Posterior vena cava (tissue), 2 donors: ENCODE results near the gene E2F4. TPM values are rescaled to one million over a fixed set of nuclear protein-coding genes. Genes with fewer than 3 reads are reported as not detected.

Experiments
- DNase-seq: peaks from one replicate; pipeline ENCODE4 v3.0.0-alpha.2; 2020; ENCODE audit warnings: low spot score
- intact Hi-C, 2 donors: fragments of 100-400 bp; cut with DNase I; formaldehyde crosslinking; loops; one replicate each; pipeline versions ENCODE4 v1.14.1 to v1.14.2; 2022 to 2023
- long read RNA-seq, 2 donors: library from polyadenylated mRNA; unstranded; transcript quantifications; one replicate each; pipeline ENCODE4 v2.0.0, GENCODE V29; 2020 to 2021
- total RNA-seq, 2 donors: library from RNA; stranded (reverse); fragmentation: NEBNext Ultra II Directional; extraction: Animal tissue kit (Norgen Biotek cat#: 25700); gene quantifications; one replicate each; pipeline ENCODE4 v1.2.1, GENCODE V29; 2021
- donor health status: DM: yes; HTN: yes; CAD: no.
- donor health status: DM: yes; HTN: yes; CAD: no.

E2F4 gene, protein sequence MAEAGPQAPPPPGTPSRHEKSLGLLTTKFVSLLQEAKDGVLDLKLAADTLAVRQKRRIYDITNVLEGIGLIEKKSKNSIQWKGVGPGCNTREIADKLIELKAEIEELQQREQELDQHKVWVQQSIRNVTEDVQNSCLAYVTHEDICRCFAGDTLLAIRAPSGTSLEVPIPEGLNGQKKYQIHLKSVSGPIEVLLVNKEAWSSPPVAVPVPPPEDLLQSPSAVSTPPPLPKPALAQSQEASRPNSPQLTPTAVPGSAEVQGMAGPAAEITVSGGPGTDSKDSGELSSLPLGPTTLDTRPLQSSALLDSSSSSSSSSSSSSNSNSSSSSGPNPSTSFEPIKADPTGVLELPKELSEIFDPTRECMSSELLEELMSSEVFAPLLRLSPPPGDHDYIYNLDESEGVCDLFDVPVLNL
- 10 to 100 TPM; 42.0 to 43.8 TPM for total RNA-seq
- long read RNA-seq, donor 1, transcript E2F4-201 (10 exons, 2,096 nt) = major isoform, 18 of 38 reads
- long read RNA-seq, donor 1, partial matches to known transcripts = 8 of 38 reads
- long read RNA-seq, donor 1, other reads (novel, unspliced or antisense) = 9 of 38 reads
- long read RNA-seq, donor 2, transcript E2F4-201 (10 exons, 2,096 nt) = major isoform, 12 of 21 reads
- long read RNA-seq, donor 2, partial matches to known transcripts = 2 of 21 reads
- long read RNA-seq, donor 2, other reads (novel, unspliced or antisense) = 5 of 21 reads

DNA sequence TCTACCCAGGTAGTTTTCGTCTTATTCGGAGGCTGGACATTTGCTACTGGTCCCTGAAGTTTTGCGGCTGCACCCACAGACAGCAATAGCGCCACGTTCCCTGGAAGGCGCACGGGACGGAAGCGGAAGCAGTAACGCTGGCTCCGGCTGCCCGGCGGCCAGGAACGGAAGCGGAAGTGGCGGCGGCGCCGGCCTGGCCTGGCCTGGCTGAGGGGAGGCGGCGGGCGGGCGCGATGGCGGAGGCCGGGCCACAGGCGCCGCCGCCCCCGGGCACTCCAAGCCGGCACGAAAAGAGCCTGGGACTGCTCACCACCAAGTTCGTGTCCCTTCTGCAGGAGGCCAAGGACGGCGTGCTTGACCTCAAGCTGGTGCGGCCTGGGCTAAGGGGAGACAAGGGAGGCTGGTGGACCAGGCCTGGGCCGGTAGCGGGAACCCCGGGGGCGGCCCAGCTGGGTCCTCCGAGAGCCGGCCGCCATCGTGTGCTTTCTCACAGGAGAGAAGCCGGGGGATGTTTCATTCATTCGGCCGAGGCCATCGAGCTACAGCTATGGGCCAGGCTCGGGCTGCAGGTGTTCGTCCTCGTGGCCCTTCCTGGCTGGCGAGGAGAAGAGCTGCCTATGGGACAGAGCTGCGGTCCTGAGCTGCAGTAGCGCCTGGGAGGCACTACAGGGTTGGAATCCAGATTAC lies at the start of gene E2F4:
E2F4 (plus strand) TSS at position 161 of the 687 bp plus-strand sequence; CDS start at position 234, 73 bp downstream.
- DNase-seq = peak; percentile 98
- intact Hi-C loops = no loop called here

- no peak for DNase-seq
- intact Hi-C loops = loop anchor here in 1 of 2 donors (10.0 kb wide), 1 partner anchor 408 kb away; no protein-coding TSS in a partner anchor
Observed at GRCh38 chr16:67142342-67142741, 49.6 kb upstream of the E2F4 start.

DNA sequence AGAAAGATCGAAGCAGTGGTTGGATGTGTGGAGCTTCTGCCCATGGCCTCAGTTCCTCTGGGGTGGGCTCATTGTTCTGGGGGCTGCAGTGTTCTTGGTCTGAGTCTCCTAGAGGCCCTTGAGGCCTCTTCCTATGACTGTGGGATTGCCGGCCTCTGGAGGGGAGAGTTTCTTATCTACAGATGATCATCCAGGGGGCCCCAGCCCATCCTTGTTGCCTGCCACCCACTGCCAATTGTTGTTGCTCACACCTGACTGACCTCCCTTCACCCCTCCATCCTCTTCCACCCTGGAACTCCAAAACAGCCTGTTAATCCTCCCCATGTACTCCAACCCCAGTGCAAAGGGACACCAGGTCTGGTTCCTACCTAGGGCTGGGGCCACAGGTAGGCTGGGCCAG lies 47.0 kb upstream of the E2F4 start:
- DNase-seq = peak; percentile 62
- intact Hi-C loops = loop anchor here in 1 of 2 donors (10.0 kb wide), 1 partner anchor 410 kb away; no protein-coding TSS in a partner anchor

GRCh38 chr16:67145746-67146145 lies 46.2 kb upstream of the E2F4 start:
- intact Hi-C loops = loop anchor here in 1 of 2 donors (10.0 kb wide), 1 partner anchor 411 kb away; no protein-coding TSS in a partner anchor

DNA sequence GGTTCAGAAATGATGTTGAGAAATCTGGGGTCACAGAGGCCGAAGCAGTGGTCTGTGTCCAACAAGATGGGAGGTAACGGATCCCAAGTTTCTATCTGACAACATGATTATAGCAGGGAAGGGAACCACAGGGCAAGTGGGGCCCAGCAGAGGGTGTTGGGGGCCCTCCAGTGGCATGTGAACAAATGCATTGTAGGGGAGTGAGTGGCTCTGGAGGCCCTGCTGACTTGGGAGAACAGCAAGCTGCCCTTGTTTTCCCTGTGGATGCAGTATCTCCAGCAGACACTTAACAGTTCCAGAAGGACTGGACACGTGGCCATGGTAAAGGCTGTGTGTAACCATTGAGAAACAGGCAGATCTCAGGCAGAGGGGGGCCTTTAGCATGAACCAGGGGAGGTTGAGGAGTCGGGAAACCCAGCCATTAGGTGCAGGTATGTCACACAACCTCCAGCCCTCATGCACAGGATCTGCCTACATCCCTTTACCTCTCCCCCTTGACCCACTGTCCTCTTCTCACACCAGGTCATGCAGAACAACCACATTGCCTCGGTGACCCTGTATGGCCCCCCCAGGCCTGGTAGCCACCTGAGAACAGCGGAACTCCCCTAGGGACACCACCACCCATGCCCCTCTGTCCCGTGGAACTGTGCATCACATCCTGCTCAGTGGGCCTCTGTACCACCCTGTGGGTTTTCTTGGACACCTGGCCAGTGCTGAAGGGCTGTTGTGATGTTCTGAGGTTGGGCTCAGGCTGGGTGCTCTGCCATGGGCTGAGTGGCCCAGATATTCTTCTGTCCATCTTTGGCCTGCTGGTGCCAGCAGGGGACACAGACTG lies 45.2 kb upstream of the E2F4 start:
- no peak for DNase-seq
- intact Hi-C loops = loop anchor here in 1 of 2 donors (10.0 kb wide), 1 partner anchor 412 kb away; no protein-coding TSS in a partner anchor

More at GRCh38 chr16:67145746-67146145, 46.2 kb upstream of the E2F4 start:
- peak; percentile 64 for DNase-seq

GRCh38 chr16:67147437-67148140 lies 44.4 kb upstream of the E2F4 start:
- intact Hi-C loops = loop anchor here in 1 of 2 donors (10.0 kb wide), 1 partner anchor 413 kb away; no protein-coding TSS in a partner anchor
- DNase-seq = peak; percentile 60

- peak; percentile 51 for DNase-seq
- intact Hi-C loops = loop anchor here in 1 of 2 donors (10.0 kb wide), 1 partner anchor 413 kb away; no protein-coding TSS in a partner anchor
Observed at GRCh38 chr16:67148221-67148620, 43.7 kb upstream of the E2F4 start.

GRCh38 chr16:67148656-67149275 lies 43.2 kb upstream of the E2F4 start:
- intact Hi-C loops = loop anchor here in 1 of 2 donors (10.0 kb wide), 1 partner anchor 414 kb away; no protein-coding TSS in a partner anchor
- peak; percentile 64 for DNase-seq

DNA sequence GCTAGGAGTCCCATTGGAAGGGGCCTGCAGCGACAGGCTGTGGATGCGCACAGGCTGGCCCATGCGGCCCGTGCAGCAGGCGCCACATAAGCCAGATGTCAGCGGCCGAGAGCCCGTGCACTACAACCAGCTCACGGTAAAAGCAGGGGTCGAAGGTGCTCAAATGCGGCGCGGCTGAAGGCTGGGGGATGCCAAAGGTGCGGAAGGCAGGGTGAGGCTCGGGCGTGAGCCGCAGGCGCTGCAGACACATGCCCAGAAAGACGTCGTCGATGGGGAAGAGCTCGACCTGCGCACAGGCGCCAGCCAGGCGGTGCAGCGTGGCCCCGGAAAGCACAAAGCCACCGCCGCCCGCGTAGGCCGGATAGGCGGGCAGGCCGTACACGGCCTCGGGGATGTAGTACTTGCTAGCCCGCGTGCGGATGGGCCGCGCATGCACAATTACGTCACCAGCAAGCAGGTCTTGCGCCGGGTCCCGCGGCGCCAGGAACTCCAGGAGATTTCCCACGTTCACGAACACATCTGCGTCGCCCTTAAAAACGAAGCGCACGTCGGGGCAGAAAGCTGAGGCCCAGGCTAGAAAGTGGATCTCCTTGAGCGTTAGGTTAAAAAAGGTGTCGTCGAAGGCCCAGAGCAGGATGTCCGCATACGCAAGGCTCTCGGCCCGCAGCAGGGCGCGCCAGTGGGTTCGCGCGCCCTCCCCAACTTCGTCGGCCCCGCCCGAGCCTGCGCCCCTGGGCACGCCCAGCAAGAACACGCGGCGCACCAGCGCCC lies 42.5 kb upstream of the E2F4 start:
- intact Hi-C loops = loop anchor here in 1 of 2 donors (10.0 kb wide), 1 partner anchor 415 kb away; no protein-coding TSS in a partner anchor
- DNase-seq = peak; percentile 82

- intact Hi-C loops = no loop called here
Observed at GRCh38 chr16:67150047-67150832, 41.7 kb upstream of the E2F4 start.

GRCh38 chr16:67150833-67151396 lies 41.0 kb upstream of the E2F4 start, which contains the start of gene B3GNT9:
TSS of gene B3GNT9 (minus strand) at chr16:67150998. CDS start at chr16:67150485, 513 bp downstream.
- peak; percentile 93 for DNase-seq
- intact Hi-C loops = no loop called here

More at GRCh38 chr16:67150047-67150832, 41.7 kb upstream of the E2F4 start:
- DNase-seq = peak; percentile 91

DNA sequence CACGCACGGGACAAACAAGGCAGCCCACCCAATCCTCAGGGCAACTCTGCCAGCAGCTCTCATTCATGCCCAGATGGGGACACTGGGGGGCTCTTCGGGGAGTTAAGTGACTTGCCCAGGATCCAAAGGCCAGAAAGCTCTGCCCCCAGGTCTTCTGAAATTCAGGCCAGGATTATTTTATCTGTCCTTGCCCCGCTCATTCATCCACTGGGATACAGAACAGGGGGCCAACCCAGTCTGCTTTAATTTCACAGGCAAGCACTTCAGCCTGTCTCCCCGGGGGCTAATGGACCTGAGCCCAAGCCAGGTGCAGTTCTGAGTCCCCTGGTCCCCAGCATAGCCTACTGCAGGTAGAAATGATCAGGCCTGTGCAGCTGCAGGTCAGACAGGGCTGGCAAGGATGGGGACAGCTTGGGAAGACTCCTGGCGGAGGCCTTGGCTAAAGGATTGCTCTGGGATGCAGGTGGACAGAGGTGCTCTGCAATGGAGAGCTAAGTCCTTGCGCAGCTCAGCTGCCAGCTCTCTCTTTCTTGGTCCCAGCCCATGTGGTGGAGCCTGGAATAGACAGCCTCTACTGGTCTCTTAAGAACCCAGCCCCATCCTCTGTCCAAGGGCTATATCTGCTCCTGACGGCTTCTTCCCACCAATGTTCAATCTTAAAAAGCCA lies 40.4 kb upstream of the E2F4 start:
- no peak for DNase-seq
- intact Hi-C loops = no loop called here

DNA sequence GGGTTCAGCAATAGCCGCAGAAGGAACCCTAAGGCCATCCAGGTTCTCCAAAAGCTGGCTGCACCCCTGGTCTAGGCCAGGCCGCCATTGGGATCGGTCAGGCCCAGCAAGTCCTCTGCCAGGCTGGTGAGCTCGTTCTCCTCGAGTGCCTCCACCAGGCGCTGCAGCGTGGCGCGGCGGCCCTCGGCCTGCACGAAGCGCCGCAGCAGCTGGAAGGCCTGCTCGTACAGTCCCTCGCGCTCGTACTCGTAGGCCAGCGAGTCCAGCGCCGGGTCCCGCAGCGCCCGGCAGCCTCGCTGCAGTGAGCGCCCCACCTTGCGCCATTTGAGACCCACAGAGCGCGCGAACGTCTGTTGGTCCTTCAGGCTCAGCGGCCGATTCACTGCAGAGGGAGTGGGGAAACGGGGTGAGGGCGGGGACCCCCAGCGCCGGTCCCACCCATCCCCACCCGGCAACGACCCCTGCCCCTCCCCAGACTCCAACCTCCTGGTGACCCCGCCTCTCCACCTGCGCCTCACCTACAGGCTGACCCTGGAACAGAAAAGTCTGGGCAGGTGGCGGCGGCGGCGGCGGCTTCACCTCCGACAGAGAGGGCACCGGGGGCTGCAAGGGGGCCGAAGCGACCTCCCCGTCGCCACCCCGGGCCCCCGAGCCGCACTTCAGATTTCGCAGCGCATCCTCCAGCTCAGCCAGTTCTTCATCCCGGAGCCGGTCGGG lies 37.2 kb upstream of the E2F4 start:
- intact Hi-C loops = loop anchor here (1.0 to 5.0 kb wide), 5 partner anchors 137 to 262 kb away; no protein-coding TSS in a partner anchor
- DNase-seq = no peak
